ENCODE data around the gene RNF180.

- TF ChIP-seq POLR2AphosphoS5 (IDR thresholded peaks at IDR 0.05; ENCODE audit: low read depth, low read length) (no peak), TAF1 (IDR thresholded peaks at IDR 0.05; ENCODE audit: borderline replicate concordance, low read depth, low read length) (no peak)
Measured at GRCh38 chr5:64213011-64213410, 47.4 kb downstream of the RNF180 start.
